ENCODE data around the gene BRSK2.

DNA sequence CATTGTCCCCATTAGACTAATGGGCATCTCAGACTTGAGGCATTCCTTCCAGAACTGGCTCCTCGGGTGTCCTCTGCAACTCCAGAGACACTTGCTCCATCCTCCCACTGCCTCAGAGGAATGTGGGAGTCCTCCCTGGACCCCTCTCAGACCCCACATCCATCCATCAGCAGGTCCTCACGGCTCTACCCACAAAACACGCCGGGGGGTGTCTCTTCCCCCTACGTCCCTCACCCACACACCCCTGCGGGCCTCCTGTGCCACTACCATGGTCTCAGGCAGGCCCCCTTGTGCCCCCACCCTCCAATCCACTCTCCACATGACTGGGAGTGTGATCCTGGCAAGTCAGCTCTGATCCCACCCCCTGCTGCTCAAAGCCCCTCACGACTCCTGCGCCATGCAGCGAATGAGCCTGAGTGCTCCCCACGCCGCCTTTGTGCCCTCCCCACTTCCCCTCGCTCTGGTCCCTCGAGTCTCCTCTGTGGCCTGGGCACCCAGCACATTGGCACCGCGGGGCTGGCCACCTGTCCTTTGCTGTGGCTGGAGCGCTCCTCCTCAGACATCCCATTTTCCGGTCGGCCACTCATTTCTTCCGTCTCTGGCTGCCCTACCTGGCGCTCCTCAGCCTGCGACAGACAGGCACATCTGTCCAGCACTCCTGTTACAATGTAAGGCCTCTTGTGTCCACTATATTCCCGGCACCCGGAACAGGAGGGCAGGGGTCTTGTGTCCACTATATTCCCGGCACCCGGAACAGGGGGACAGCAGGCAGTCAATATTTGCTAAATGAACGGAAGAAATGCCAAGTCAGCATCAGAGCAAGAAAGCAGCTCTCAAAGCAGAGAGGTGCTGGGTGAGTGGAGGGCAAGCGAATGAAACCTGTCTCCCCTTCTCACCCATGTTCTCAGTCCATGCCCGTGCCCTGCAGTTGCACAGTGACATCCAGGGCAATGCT is 111.0 kb downstream of the BRSK2 start:
- TF ChIP-seq, protein P1, sequence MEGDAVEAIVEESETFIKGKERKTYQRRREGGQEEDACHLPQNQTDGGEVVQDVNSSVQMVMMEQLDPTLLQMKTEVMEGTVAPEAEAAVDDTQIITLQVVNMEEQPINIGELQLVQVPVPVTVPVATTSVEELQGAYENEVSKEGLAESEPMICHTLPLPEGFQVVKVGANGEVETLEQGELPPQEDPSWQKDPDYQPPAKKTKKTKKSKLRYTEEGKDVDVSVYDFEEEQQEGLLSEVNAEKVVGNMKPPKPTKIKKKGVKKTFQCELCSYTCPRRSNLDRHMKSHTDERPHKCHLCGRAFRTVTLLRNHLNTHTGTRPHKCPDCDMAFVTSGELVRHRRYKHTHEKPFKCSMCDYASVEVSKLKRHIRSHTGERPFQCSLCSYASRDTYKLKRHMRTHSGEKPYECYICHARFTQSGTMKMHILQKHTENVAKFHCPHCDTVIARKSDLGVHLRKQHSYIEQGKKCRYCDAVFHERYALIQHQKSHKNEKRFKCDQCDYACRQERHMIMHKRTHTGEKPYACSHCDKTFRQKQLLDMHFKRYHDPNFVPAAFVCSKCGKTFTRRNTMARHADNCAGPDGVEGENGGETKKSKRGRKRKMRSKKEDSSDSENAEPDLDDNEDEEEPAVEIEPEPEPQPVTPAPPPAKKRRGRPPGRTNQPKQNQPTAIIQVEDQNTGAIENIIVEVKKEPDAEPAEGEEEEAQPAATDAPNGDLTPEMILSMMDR (IDR thresholded peaks at IDR 0.05; ENCODE audit: low read length) = no peak
- no peak for TF ChIP-seq EZH2phosphoT487 (IDR thresholded peaks at IDR 0.05; ENCODE audit: low read length)
